Measurements from ENCODE around the gene MT1E. TPM values are rescaled to one million over a fixed set of nuclear protein-coding genes. Genes with fewer than 3 reads are reported as not detected.

MT1E gene
- total RNA-seq, 1 experiment from 2014 or later, result 383 TPM

- TF ChIP-seq ZBTB33 (IDR thresholded peaks at IDR 0.05; ENCODE audit: extremely low read depth, insufficient replicate concordance, low read length), result no peak
- TF ChIP-seq EZH2phosphoT487 (IDR thresholded peaks at IDR 0.05; ENCODE audit: borderline replicate concordance), result no peak
- no peak for TF ChIP-seq EGR1 (IDR thresholded peaks at IDR 0.05; ENCODE audit: low read depth)
- no peak for TF ChIP-seq POLR2A (IDR thresholded peaks at IDR 0.05; ENCODE audit: borderline replicate concordance, extremely low read depth, insufficient read depth, insufficient read length)
- TF ChIP-seq CBX3 (IDR thresholded peaks at IDR 0.05; ENCODE audit: low read depth), result no peak
- TF ChIP-seq MAX (IDR thresholded peaks at IDR 0.05), result no peak
- TF ChIP-seq ZNF274 (IDR thresholded peaks at IDR 0.05; ENCODE audit: low read depth, low read length), result no peak
These were observed 8.9 kb upstream of the MT1E start (continued) for GRCh38 chr16:56616608-56617211.

- Histone ChIP-seq H3K9ac (ENCODE audit: low read length) (no peak overlapping the region), H2AFZ (ENCODE audit: low read depth, low read length, poor library complexity, severe bottlenecking) (no peak overlapping the region), H3K4me1 (ENCODE audit: control insufficient read depth in 1 of 2, insufficient read depth in 2 of 2, low read length in 2 of 2) (peaks cover 18 to 28% of the 10 kb centered on the region in 2 experiments), H3K27ac (ENCODE audit: low read depth, low read length) (no peak overlapping the region), H3K9me3 (ENCODE audit: control insufficient read depth in 1 of 2, insufficient read depth in 1 of 2, low read depth in 1 of 2, low read length in 2 of 2) (no peaks in the 10 kb centered on the region), H3K79me2 (ENCODE audit: insufficient read depth, low read length) (no peaks in the 10 kb centered on the region), H3K4me2 (ENCODE audit: low read length) (no peak overlapping the region), H3K36me3 (ENCODE audit: control insufficient read depth in 1 of 2, insufficient read depth in 2 of 2, low read length in 2 of 2) (no peaks in the 10 kb centered on the region), H3K4me3 (replicated peaks in 1 of 2; ENCODE audit: low read depth in 1 of 2, low read length in 2 of 2) (no peak overlapping the region), H3K9me2 (ENCODE audit: insufficient read depth) (no peaks in the 10 kb centered on the region), H4K20me1 (ENCODE audit: insufficient read depth) (no peaks in the 10 kb centered on the region), H3K27me3 (ENCODE audit: insufficient read depth, low read length) (no peaks in the 10 kb centered on the region)
- no peak for ATAC-seq
- TF ChIP-seq EZH2phosphoT487 (IDR thresholded peaks at IDR 0.05; ENCODE audit: borderline replicate concordance) (no peak), EZH2 (IDR thresholded peaks at IDR 0.05) (no peak), ATF3 (IDR thresholded peaks at IDR 0.05) (no peak), SP1 (IDR thresholded peaks at IDR 0.05; ENCODE audit: low read depth) (no peak), ZBTB33 (IDR thresholded peaks at IDR 0.05; ENCODE audit: extremely low read depth, insufficient replicate concordance, low read length) (no peak)
- no TSS peak for BruUV-seq (replicated peaks)
- ChIA-PET RAD21 (ENCODE audit: low non-redundant PET in 1 of 2, low total read pairs in 2 of 2, uncharacterized antibody in 2 of 2, unreplicated experiment in 2 of 2) (interaction anchor here in 1 of 2 experiments (0.6 kb wide), 1 partner anchor 9 kb away, joined by 5 read pairs; the partner anchor contains the start of gene MT2A), POLR2A (interaction anchor here (1.4 to 16.1 kb wide), 3 partner anchors 7 to 11 kb away, joined by 3 to 344 read pairs (median 5); partner anchors contain the start of genes MT1E and MT2A), CTCF (no interaction called here)
- no peak for DNase-seq (ENCODE audit: low read depth, low spot score)
- intact Hi-C loops (cut with micrococcal nuclease), result no loop called here
These were observed 8.1 kb upstream of the MT1E start for GRCh38 chr16:56617212-56618085.
